Mesenchymal stem cell (in vitro differentiated cells and primary cell): ENCODE data around the gene CITED4.

ENCODE experiments used
- DNase-seq: peaks from one replicate; pipeline ENCODE4 v3.0.0-alpha.2; 2013
- H2AFZ ChIP-seq: one replicate; pipeline ENCODE4 v1.6.1; 2013; ENCODE audit warnings: low read depth, mild to moderate bottlenecking, control low read depth, inconsistent platforms, low read length, moderate library complexity
- H2AK5ac ChIP-seq: 2 replicates; pipeline ENCODE4 v1.6.1; 2013; ENCODE audit warnings: low read length, moderate library complexity, mild to moderate bottlenecking, inconsistent platforms; ENCODE audit not compliant: severe bottlenecking
- H2BK120ac ChIP-seq: one replicate; pipeline ENCODE4 v1.6.1; 2013; ENCODE audit warnings: low read depth, mild to moderate bottlenecking, inconsistent platforms, low read length, moderate library complexity
- H2BK12ac ChIP-seq, 2 experiments: one replicate each; pipeline ENCODE4 v1.6.1; 2013; ENCODE audit warnings: inconsistent platforms in 2 of 2, low read length in 2 of 2, mild to moderate bottlenecking in 2 of 2, moderate library complexity in 2 of 2, control low read depth in 1 of 2
- H2BK15ac ChIP-seq: one replicate; pipeline ENCODE4 v1.6.1; 2013; ENCODE audit warnings: mild to moderate bottlenecking, low read depth, inconsistent platforms; ENCODE audit not compliant: poor library complexity, severe bottlenecking
- H2BK5ac ChIP-seq: 2 replicates; pipeline ENCODE4 v1.6.1; 2013; ENCODE audit warnings: low read depth, mild to moderate bottlenecking, low read length, control low read depth, inconsistent platforms; ENCODE audit not compliant: poor library complexity, severe bottlenecking
- H3K14ac ChIP-seq, 2 experiments: one replicate each; pipeline ENCODE4 v1.6.1; 2013; ENCODE audit warnings: inconsistent platforms in 2 of 2, low read length in 2 of 2, control low read depth in 1 of 2, mild to moderate bottlenecking in 1 of 2, moderate library complexity in 1 of 2
- H3K18ac ChIP-seq, 2 experiments: one replicate each; pipeline ENCODE4 v1.6.1; 2013; ENCODE audit warnings: inconsistent platforms in 2 of 2, low read length in 2 of 2, control low read depth in 1 of 2, low read depth in 1 of 2, mild to moderate bottlenecking in 1 of 2
- H3K23ac ChIP-seq, 2 experiments: one replicate each; pipeline ENCODE4 v1.6.1; 2013; ENCODE audit warnings: inconsistent platforms in 2 of 2, low read length in 2 of 2, mild to moderate bottlenecking in 2 of 2, moderate library complexity in 2 of 2, control low read depth in 1 of 2
- H3K27ac ChIP-seq: 2 replicates; pipeline ENCODE4 v1.5.1; 2013; ENCODE audit warnings: mild to moderate bottlenecking, moderate library complexity, low read length, control low read depth, inconsistent platforms; ENCODE audit not compliant: poor library complexity, severe bottlenecking
- H3K27me3 ChIP-seq, 2 experiments: 2 replicates each; pipeline versions ENCODE4 v1.6.1 to v1.7.0; 2013; ENCODE audit warnings: low read length in 2 of 2, mild to moderate bottlenecking in 2 of 2, moderate library complexity in 2 of 2, control low read depth in 1 of 2, inconsistent platforms in 1 of 2; ENCODE audit not compliant: control insufficient read depth in 1 of 2, insufficient read depth in 1 of 2
- H3K36me3 ChIP-seq, 2 experiments: 2 replicates each; pipeline versions ENCODE4 v1.6.1 to v1.7.0; 2013; ENCODE audit warnings: low read length in 2 of 2, control low read depth in 1 of 2, inconsistent platforms in 1 of 2, low read depth in 1 of 2, mild to moderate bottlenecking in 1 of 2; ENCODE audit not compliant: insufficient read depth in 2 of 2, control insufficient read depth in 1 of 2
- H3K4ac ChIP-seq, 2 experiments: one replicate each; pipeline ENCODE4 v1.6.1; 2013; ENCODE audit warnings: inconsistent platforms in 2 of 2, low read length in 2 of 2, mild to moderate bottlenecking in 2 of 2, moderate library complexity in 2 of 2, control low read depth in 1 of 2, low read depth in 1 of 2
- H3K4me1 ChIP-seq: 2 replicates; pipeline ENCODE4 v1.6.1; 2013; ENCODE audit warnings: low read depth, low read length, control low read depth; ENCODE audit not compliant: control insufficient read depth, insufficient read depth
- H3K4me2 ChIP-seq: 2 replicates; pipeline ENCODE4 v1.6.1; 2013; ENCODE audit warnings: low read length, mild to moderate bottlenecking, inconsistent platforms; ENCODE audit not compliant: poor library complexity, severe bottlenecking
- H3K4me3 ChIP-seq, 2 experiments: 2 replicates each; pipeline versions ENCODE4 v1.5.1 to v1.7.0; 2013; ENCODE audit warnings: low read length in 2 of 2, mild to moderate bottlenecking in 2 of 2, control low read depth in 1 of 2, low read depth in 1 of 2; ENCODE audit not compliant: insufficient read depth in 1 of 2
- H3K79me1 ChIP-seq: replicated peaks from 2 replicates; pipeline ENCODE4 v1.6.1; 2013; ENCODE audit warnings: mild to moderate bottlenecking, control low read depth, low read length, inconsistent platforms; ENCODE audit not compliant: poor library complexity, severe bottlenecking
- H3K9ac ChIP-seq: 2 replicates; pipeline ENCODE4 v1.7.0; 2013; ENCODE audit warnings: mild to moderate bottlenecking, low read length, moderate library complexity
- H3K9me3 ChIP-seq: 2 replicates; pipeline ENCODE4 v1.7.0; 2013; ENCODE audit warnings: mild to moderate bottlenecking, low read length; ENCODE audit not compliant: control insufficient read depth
- H4K8ac ChIP-seq: one replicate; pipeline ENCODE4 v1.6.1; 2013; ENCODE audit warnings: inconsistent platforms, mild to moderate bottlenecking, low read length, moderate library complexity
- H4K91ac ChIP-seq: one replicate; pipeline ENCODE4 v1.6.1; 2013; ENCODE audit warnings: mild to moderate bottlenecking, low read length, inconsistent platforms
- WGBS: methylation state at CpG from one replicate; pipeline ENCODE4 v1.1.7; 2013; ENCODE audit warnings: mixed read lengths; 5-methylcytosine and 5-hydroxymethylcytosine counted together

The CITED4 gene

GRCh38 chr1:40819101-40819500 lies 43.1 kb downstream of the CITED4 start:
- no peaks in the 10 kb centered on the region for H3K79me1 ChIP-seq
- DNase-seq = no peak
- H3K27me3 ChIP-seq = peaks cover 11 to 61% of the 10 kb centered on the region in 2 experiments
- H2BK15ac ChIP-seq = no peak overlapping the region
- H3K4me3 ChIP-seq = no peak overlapping the region
- H2AFZ ChIP-seq = no peak overlapping the region
- no peak overlapping the region for H3K18ac ChIP-seq
- H4K8ac ChIP-seq = no peak overlapping the region
- no peak overlapping the region for H3K9ac ChIP-seq
- H2AK5ac ChIP-seq = no peak overlapping the region
- no peak overlapping the region for H4K91ac ChIP-seq
- 59% methylated on average over 17 of the region's 26 CpGs for WGBS
- H2BK5ac ChIP-seq = no peak overlapping the region
- peaks cover 28% of the 10 kb centered on the region for H3K4me1 ChIP-seq
- H3K14ac ChIP-seq = no peak overlapping the region
- H3K36me3 ChIP-seq = peaks cover 0 to 3% of the 10 kb centered on the region in 2 experiments
- H3K23ac ChIP-seq = no peak overlapping the region
- no peak overlapping the region for H3K4me2 ChIP-seq
- H2BK120ac ChIP-seq = no peak overlapping the region
- H2BK12ac ChIP-seq = no peak overlapping the region
- no peaks in the 10 kb centered on the region for H3K9me3 ChIP-seq
- no peak overlapping the region for H3K27ac ChIP-seq
- no peak overlapping the region for H3K4ac ChIP-seq

DNA sequence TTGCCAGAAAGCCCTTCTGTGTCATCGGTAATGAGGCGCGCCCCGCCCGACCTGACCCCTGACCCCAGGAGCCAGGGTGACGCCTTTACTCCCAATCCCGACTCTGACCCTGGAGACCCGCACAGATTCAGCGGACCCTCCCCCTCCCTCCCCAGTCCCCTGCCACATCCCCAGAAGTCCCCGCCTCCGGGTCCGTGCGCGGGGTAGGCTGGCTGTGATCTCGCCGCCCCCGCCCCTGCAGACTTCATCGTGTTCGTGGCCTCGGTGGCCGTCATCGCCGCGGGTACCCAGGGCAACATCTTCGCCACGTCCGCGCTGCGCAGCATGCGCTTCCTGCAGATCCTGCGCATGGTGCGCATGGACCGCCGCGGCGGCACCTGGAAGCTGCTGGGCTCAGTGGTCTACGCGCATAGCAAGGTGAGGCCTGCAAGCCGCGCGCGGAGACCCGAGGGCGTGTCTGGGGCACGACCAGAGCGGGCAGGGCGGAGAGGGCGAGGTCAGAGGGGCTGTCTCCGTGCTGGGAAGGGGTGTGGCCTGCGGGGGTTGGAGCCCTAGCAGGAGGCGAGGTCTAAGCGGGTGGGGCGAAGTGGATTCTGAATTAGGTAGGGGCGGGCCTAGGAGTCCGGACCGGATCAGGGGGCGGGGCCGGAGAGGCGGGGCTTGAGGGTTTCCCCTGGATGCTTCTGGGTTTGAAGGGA lies 43.8 kb downstream of the CITED4 start:
- Histone ChIP-seq H2BK5ac (no peak overlapping the region), H3K4me1 (peaks cover 24% of the 10 kb centered on the region), H3K18ac (peak overlapping the region in 1 of 2 experiments; percentile 54), H4K8ac (no peak overlapping the region), H3K23ac (peak overlapping the region in 1 of 2 experiments; percentile 36), H3K27ac (no peak overlapping the region), H3K4me3 (peak overlapping the region; percentile 56 to 73), H2AFZ (peak overlapping the region; percentile 72), H4K91ac (peak overlapping the region; percentile 66), H3K27me3 (peaks cover 11 to 57% of the 10 kb centered on the region in 2 experiments), H3K9ac (no peak overlapping the region), H3K4me2 (peak overlapping the region; percentile 95), H2AK5ac (no peak overlapping the region), H3K9me3 (no peaks in the 10 kb centered on the region), H3K4ac (no peak overlapping the region), H2BK120ac (no peak overlapping the region), H3K79me1 (no peaks in the 10 kb centered on the region), H2BK15ac (peak overlapping the region; percentile 12), H3K14ac (peak overlapping the region in 1 of 2 experiments; percentile 73), H3K36me3 (peaks cover 0 to 3% of the 10 kb centered on the region in 2 experiments), H2BK12ac (peak overlapping the region in 1 of 2 experiments; percentile 35)
- 2% methylated on average over 58 of the region's 59 CpGs for WGBS
- DNase-seq = no peak

DNA sequence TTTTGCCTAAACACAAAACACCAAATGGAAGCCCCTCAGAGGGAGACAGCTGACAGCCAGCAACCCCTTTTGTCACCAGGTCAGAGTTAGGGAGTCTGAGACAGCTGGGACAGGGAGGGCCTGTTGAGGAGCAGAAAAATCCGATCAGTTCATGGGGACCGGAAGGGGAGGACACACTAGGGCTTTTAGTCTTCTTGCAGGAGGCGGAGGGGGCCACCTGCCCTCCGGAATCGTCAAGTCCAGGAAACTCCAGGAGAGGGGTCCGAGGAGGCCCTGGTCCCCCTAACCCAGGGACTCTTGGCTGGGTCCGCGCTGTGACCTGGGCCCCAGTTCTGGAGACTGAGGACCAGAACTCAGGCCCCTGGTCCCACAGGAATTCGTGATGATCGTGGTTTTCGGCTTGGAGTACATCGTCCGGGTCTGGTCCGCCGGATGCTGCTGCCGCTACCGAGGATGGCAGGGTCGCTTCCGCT lies 44.3 kb downstream of the CITED4 start:
- Histone ChIP-seq H3K27ac (no peak overlapping the region), H2BK15ac (no peak overlapping the region), H2AFZ (no peak overlapping the region), H3K27me3 (peaks cover 11 to 61% of the 10 kb centered on the region in 2 experiments), H3K4ac (no peak overlapping the region), H3K23ac (peak overlapping the region in 1 of 2 experiments; percentile 18), H2BK120ac (no peak overlapping the region), H2BK12ac (no peak overlapping the region), H3K4me1 (peaks cover 24% of the 10 kb centered on the region), H3K18ac (no peak overlapping the region), H3K14ac (no peak overlapping the region), H4K8ac (no peak overlapping the region), H3K36me3 (peaks cover 0 to 3% of the 10 kb centered on the region in 2 experiments), H3K79me1 (no peaks in the 10 kb centered on the region), H3K4me2 (peak overlapping the region; percentile 95), H2AK5ac (no peak overlapping the region), H2BK5ac (no peak overlapping the region), H4K91ac (no peak overlapping the region), H3K4me3 (no peak overlapping the region), H3K9ac (no peak overlapping the region), H3K9me3 (no peaks in the 10 kb centered on the region)
- no peak for DNase-seq
- 28% methylated on average over 19 of the region's 19 CpGs for WGBS

- Histone ChIP-seq H3K4me1 (peaks cover 16% of the 10 kb centered on the region), H3K18ac (no peak overlapping the region), H2BK5ac (no peak overlapping the region), H3K27ac (no peak overlapping the region), H3K14ac (no peak overlapping the region), H2BK120ac (no peak overlapping the region), H3K27me3 (peaks cover 11 to 63% of the 10 kb centered on the region in 2 experiments), H4K8ac (no peak overlapping the region), H3K4me3 (no peak overlapping the region), H2BK12ac (no peak overlapping the region), H3K9ac (no peak overlapping the region), H2BK15ac (no peak overlapping the region), H3K4me2 (no peak overlapping the region), H3K79me1 (no peaks in the 10 kb centered on the region), H2AK5ac (no peak overlapping the region), H3K4ac (no peak overlapping the region), H2AFZ (no peak overlapping the region), H3K36me3 (peaks cover 0 to 3% of the 10 kb centered on the region in 2 experiments), H4K91ac (no peak overlapping the region), H3K23ac (no peak overlapping the region), H3K9me3 (no peaks in the 10 kb centered on the region)
- no peak for DNase-seq
- WGBS = 84% methylated on average over 9 of the region's 9 CpGs
These were observed 46.7 kb downstream of the CITED4 start for GRCh38 chr1:40815420-40815819.
